Neural progenitor cell (in vitro differentiated cells): ENCODE results near the gene SSBP3. TPM values are rescaled to one million over a fixed set of nuclear protein-coding genes. Genes with fewer than 3 reads are reported as not detected.

Experiments
- DNase-seq: peaks from one replicate; pipeline ENCODE4 v3.0.0-alpha.2; 2016; ENCODE audit warnings: low spot score
- H2AFZ ChIP-seq: fragments of 200-600 bp; sonication (generic); replicated peaks from 2 replicates; pipeline ENCODE4 v1.6.1; 2016; ENCODE audit warnings: antibody characterized with exemption
- H3F3A ChIP-seq: fragments of 200-600 bp; sonication (generic); 2 replicates; pipeline ENCODE4 v1.6.1; 2016; ENCODE audit warnings: antibody characterized with exemption, low read depth
- H3K27ac ChIP-seq: fragments of 200-600 bp; sonication (generic); 2 replicates; pipeline ENCODE4 v1.5.1; 2016; ENCODE audit warnings: mild to moderate bottlenecking
- H3K27me3 ChIP-seq: fragments of 200-600 bp; sonication (generic); 2 replicates; pipeline ENCODE4 v1.6.1; 2016; ENCODE audit warnings: mild to moderate bottlenecking, moderate library complexity
- H3K36me3 ChIP-seq: fragments of 200-600 bp; sonication (generic); 2 replicates; pipeline ENCODE4 v1.5.1; 2016
- H3K4me1 ChIP-seq: fragments of 200-600 bp; sonication (generic); 2 replicates; pipeline ENCODE4 v1.6.1; 2016; ENCODE audit warnings: mixed run types
- H3K4me2 ChIP-seq: fragments of 200-600 bp; sonication (generic); 2 replicates; pipeline ENCODE4 v1.6.1; 2016
- H3K4me3 ChIP-seq: fragments of 200-600 bp; sonication (generic); 2 replicates; pipeline ENCODE4 v1.5.1; 2016
- H3K79me2 ChIP-seq: fragments of 200-600 bp; sonication (generic); 2 replicates; pipeline ENCODE4 v1.6.1; 2016; ENCODE audit warnings: low read depth
- H3K9ac ChIP-seq: fragments of 200-600 bp; sonication (generic); 2 replicates; pipeline ENCODE4 v1.6.1; 2016
- H3K9me3 ChIP-seq: fragments of 200-600 bp; sonication (generic); 2 replicates; pipeline ENCODE4 v1.5.1; 2016; ENCODE audit warnings: low read depth
- H4K20me1 ChIP-seq: fragments of 200-600 bp; sonication (generic); 2 replicates; pipeline ENCODE4 v1.6.1; 2016; ENCODE audit warnings: low read depth
- H3K27ac Mint-ChIP-seq: 3 replicates; pipeline ENCODE4 v1.8.0; 2021; ENCODE audit warnings: mixed read lengths
- H3K27me3 Mint-ChIP-seq: 2 replicates; pipeline ENCODE4 v1.8.0; 2022; ENCODE audit warnings: low read depth, mild to moderate bottlenecking, inconsistent platforms, moderate library complexity, mixed read lengths; ENCODE audit not compliant: insufficient read depth
- H3K36me3 Mint-ChIP-seq: 3 replicates; pipeline ENCODE4 v1.8.0; 2021; ENCODE audit warnings: mixed read lengths
- H3K4me1 Mint-ChIP-seq: 3 replicates; pipeline ENCODE4 v1.8.0; 2021; ENCODE audit warnings: mixed read lengths
- H3K4me3 Mint-ChIP-seq: 3 replicates; pipeline ENCODE4 v1.8.0; 2021; ENCODE audit warnings: mild to moderate bottlenecking, moderate library complexity, mixed read lengths
- H3K9me3 Mint-ChIP-seq: 3 replicates; pipeline ENCODE4 v1.8.0; 2020; ENCODE audit warnings: mixed read lengths
- CTCF ChIP-seq: fragments of 200-600 bp; sonication (generic); IDR thresholded peaks from 2 replicates; pipeline ENCODE4 v1.5.1; 2017; ENCODE audit warnings: antibody characterized with exemption, mild to moderate bottlenecking
- EZH2 ChIP-seq: fragments of 200-600 bp; sonication (generic); IDR thresholded peaks from 2 replicates; pipeline ENCODE4 v1.6.1; 2017; ENCODE audit warnings: antibody characterized with exemption, mild to moderate bottlenecking, moderate library complexity
- EZH2phosphoT487 ChIP-seq: fragments of 200-600 bp; sonication (generic); IDR thresholded peaks from 2 replicates; pipeline ENCODE4 v1.6.1; 2017; ENCODE audit warnings: antibody characterized with exemption
- total RNA-seq: library from RNA; depleted of rRNA; stranded (reverse); fragments of >200 nt; gene quantifications from 2 replicates; pipeline ENCODE4 v1.2.3, GENCODE V29; 2015; ENCODE audit warnings: low replicate concordance

SSBP3 gene
- total RNA-seq, 1 donor from 2014 or later = 53.0 TPM

- Histone ChIP-seq H3K79me2 (peaks cover 61% of the 10 kb centered on the region), H3K36me3 (no peaks in the 10 kb centered on the region), H3F3A (peaks cover 8% of the 10 kb centered on the region), H4K20me1 (peaks cover 100% of the 10 kb centered on the region), H3K27ac (no peak overlapping the region), H2AFZ (no peak overlapping the region), H3K4me3 (no peak overlapping the region), H3K4me1 (peaks cover 15% of the 10 kb centered on the region), H3K9ac (no peak overlapping the region), H3K9me3 (no peaks in the 10 kb centered on the region), H3K4me2 (no peak overlapping the region), H3K27me3 (no peaks in the 10 kb centered on the region)
- Mint-ChIP-seq H3K4me1 (peaks cover 56% of the 10 kb centered on the region), H3K27me3 (peaks cover 2% of the 10 kb centered on the region), H3K36me3 (peaks cover 14% of the 10 kb centered on the region), H3K9me3 (no peaks in the 10 kb centered on the region), H3K27ac (no peak overlapping the region), H3K4me3 (no peak overlapping the region)
- no peak for TF ChIP-seq EZH2phosphoT487
- TF ChIP-seq EZH2 = no peak
- no peak for TF ChIP-seq CTCF
- DNase-seq = no peak
These were observed 143.9 kb downstream of the SSBP3 start for GRCh38 chr1:54262244-54262643.

GRCh38 chr1:54260810-54261209, 145.4 kb downstream of the SSBP3 start:
- Mint-ChIP-seq H3K36me3 (peaks cover 15% of the 10 kb centered on the region), H3K27me3 (peaks cover 4% of the 10 kb centered on the region), H3K4me1 (peaks cover 65% of the 10 kb centered on the region), H3K27ac (no peak overlapping the region), H3K4me3 (no peak overlapping the region), H3K9me3 (no peaks in the 10 kb centered on the region)
- H3K27me3 ChIP-seq = no peaks in the 10 kb centered on the region
- peaks cover 27% of the 10 kb centered on the region for H3K4me1 ChIP-seq
- H3K27ac ChIP-seq = no peak overlapping the region
- no peak overlapping the region for H3K9ac ChIP-seq
- peaks cover 55% of the 10 kb centered on the region for H3K79me2 ChIP-seq
- no peak overlapping the region for H2AFZ ChIP-seq
- no peak for DNase-seq
- H3K4me2 ChIP-seq = no peak overlapping the region
- H3K36me3 ChIP-seq = no peaks in the 10 kb centered on the region
- no peak overlapping the region for H3K4me3 ChIP-seq
- H4K20me1 ChIP-seq = peaks cover 100% of the 10 kb centered on the region
- TF ChIP-seq EZH2phosphoT487 (no peak), CTCF (no peak), EZH2 (no peak)
- no peaks in the 10 kb centered on the region for H3K9me3 ChIP-seq
- peaks cover 10% of the 10 kb centered on the region for H3F3A ChIP-seq

- Mint-ChIP-seq H3K27ac (no peak overlapping the region), H3K27me3 (peaks cover 4% of the 10 kb centered on the region), H3K4me1 (peaks cover 60% of the 10 kb centered on the region), H3K9me3 (no peaks in the 10 kb centered on the region), H3K36me3 (peaks cover 15% of the 10 kb centered on the region), H3K4me3 (no peak overlapping the region)
- Histone ChIP-seq H3K4me3 (no peak overlapping the region), H3F3A (peaks cover 10% of the 10 kb centered on the region), H4K20me1 (peaks cover 94% of the 10 kb centered on the region), H3K4me2 (no peak overlapping the region), H3K79me2 (peaks cover 45% of the 10 kb centered on the region), H3K9me3 (no peaks in the 10 kb centered on the region), H3K27ac (no peak overlapping the region), H3K36me3 (no peaks in the 10 kb centered on the region), H3K4me1 (peaks cover 24% of the 10 kb centered on the region), H3K9ac (no peak overlapping the region), H3K27me3 (no peaks in the 10 kb centered on the region), H2AFZ (no peak overlapping the region)
- DNase-seq = no peak
- TF ChIP-seq EZH2phosphoT487 (no peak), CTCF (no peak), EZH2 (no peak)
These were observed 146.6 kb downstream of the SSBP3 start for GRCh38 chr1:54259546-54260140.
